Parathyroid adenoma (tissue), 2 donors: ENCODE results near the gene NRROS.

ENCODE experiments used
- H2AFZ ChIP-seq: fragments of 300-600 bp; sonication (generic); one replicate; pipeline ENCODE4 v1.7.0; 2017; ENCODE audit warnings: antibody characterized with exemption, mild to moderate bottlenecking
- H3K27ac ChIP-seq: fragments of 300-600 bp; sonication (generic); one replicate; pipeline ENCODE4 v1.7.0; 2017
- H3K27me3 ChIP-seq: fragments of 300-600 bp; sonication (generic); one replicate; pipeline ENCODE4 v1.7.0; 2017; ENCODE audit warnings: low read length; ENCODE audit not compliant: control insufficient read depth, insufficient read depth
- H3K36me3 ChIP-seq: fragments of 300-600 bp; sonication (generic); one replicate; pipeline ENCODE4 v1.7.0; 2017; ENCODE audit warnings: low read length; ENCODE audit not compliant: control insufficient read depth, insufficient read depth
- H3K4me1 ChIP-seq: fragments of 300-600 bp; sonication (generic); one replicate; pipeline ENCODE4 v1.7.0; 2017; ENCODE audit warnings: control low read depth
- H3K4me2 ChIP-seq: fragments of 300-600 bp; sonication (generic); one replicate; pipeline ENCODE4 v1.7.0; 2017; ENCODE audit warnings: low read length
- H3K4me3 ChIP-seq: fragments of 300-600 bp; sonication (generic); one replicate; pipeline ENCODE4 v1.7.0; 2017; ENCODE audit warnings: low read depth, low read length
- H3K79me2 ChIP-seq: fragments of 300-600 bp; sonication (generic); one replicate; pipeline ENCODE4 v1.7.0; 2017; ENCODE audit warnings: control low read depth
- H3K9ac ChIP-seq: fragments of 300-600 bp; sonication (generic); one replicate; pipeline ENCODE4 v1.7.0; 2017; ENCODE audit warnings: mild to moderate bottlenecking
- H3K9me3 ChIP-seq: fragments of 300-600 bp; sonication (generic); one replicate; pipeline ENCODE4 v1.7.0; 2017; ENCODE audit warnings: low read length; ENCODE audit not compliant: control insufficient read depth
- CTCF ChIP-seq: fragments of 300-600 bp; sonication (generic); IDR thresholded peaks from one replicate; pipeline ENCODE4 v1.7.0; 2017; ENCODE audit warnings: antibody characterized with exemption, mild to moderate bottlenecking
- donor health status: primary hyperparathyroidism.

NRROS gene

GRCh38 chr3:196645897-196646665 is 6.6 kb downstream of the NRROS start:
- Histone ChIP-seq H3K4me3 (no peak overlapping the region), H3K9me3 (no peaks in the 10 kb centered on the region), H3K27me3 (no peaks in the 10 kb centered on the region), H3K79me2 (no peaks in the 10 kb centered on the region), H3K4me1 (peaks cover 2% of the 10 kb centered on the region), H3K4me2 (no peak overlapping the region), H3K36me3 (no peaks in the 10 kb centered on the region), H3K9ac (no peak overlapping the region), H3K27ac (no peak overlapping the region), H2AFZ (no peak overlapping the region)
- TF ChIP-seq CTCF = no peak

- TF ChIP-seq CTCF = no peak
- Histone ChIP-seq H3K9me3 (no peaks in the 10 kb centered on the region), H3K9ac (no peak overlapping the region), H2AFZ (no peak overlapping the region), H3K27me3 (no peaks in the 10 kb centered on the region), H3K79me2 (no peaks in the 10 kb centered on the region), H3K27ac (no peak overlapping the region), H3K4me2 (no peak overlapping the region), H3K36me3 (no peaks in the 10 kb centered on the region), H3K4me1 (peaks cover 2% of the 10 kb centered on the region), H3K4me3 (no peak overlapping the region)
Measured at GRCh38 chr3:196646666-196647216, 7.2 kb downstream of the NRROS start.

- Histone ChIP-seq H2AFZ (no peak overlapping the region), H3K4me1 (peaks cover 2% of the 10 kb centered on the region), H3K4me3 (no peak overlapping the region), H3K79me2 (no peaks in the 10 kb centered on the region), H3K36me3 (no peaks in the 10 kb centered on the region), H3K4me2 (no peak overlapping the region), H3K27ac (no peak overlapping the region), H3K9ac (no peak overlapping the region), H3K27me3 (no peaks in the 10 kb centered on the region), H3K9me3 (no peaks in the 10 kb centered on the region)
- TF ChIP-seq CTCF = no peak
Measured at GRCh38 chr3:196650740-196651311, 11.3 kb downstream of the NRROS start.

GRCh38 chr3:196651819-196652218 is 12.3 kb downstream of the NRROS start:
- Histone ChIP-seq H2AFZ (no peak overlapping the region), H3K9ac (no peak overlapping the region), H3K36me3 (no peaks in the 10 kb centered on the region), H3K4me3 (no peak overlapping the region), H3K4me2 (no peak overlapping the region), H3K4me1 (peaks cover 2% of the 10 kb centered on the region), H3K27ac (no peak overlapping the region), H3K27me3 (no peaks in the 10 kb centered on the region), H3K9me3 (no peaks in the 10 kb centered on the region), H3K79me2 (no peaks in the 10 kb centered on the region)
- TF ChIP-seq CTCF = no peak
